ENCODE results near the gene ZNF207. TPM values are rescaled to one million over a fixed set of nuclear protein-coding genes. Genes with fewer than 3 reads are reported as not detected.
"Not testable (repeated sequence)": the region's sequence is repeated elsewhere in the genome, so short reads cannot be mapped to it uniquely, and the experiment has no call there.

The ZNF207 gene
- total RNA-seq, 1 donor from 2014 or later: 108 TPM

- H3K4me3 ChIP-seq (ENCODE audit: low read depth, low read length): no peak overlapping the region
- no peak for TF ChIP-seq CTCF (conservative IDR thresholded peaks at IDR 0.05; ENCODE audit: low read depth, low read length)
- no peak for DNase-seq (ENCODE audit: low read depth)
These were observed 38.9 kb upstream of the ZNF207 start for GRCh38 chr17:32311028-32311536.

GRCh38 chr17:32314636-32315035 lies 35.3 kb upstream of the ZNF207 start:
- no peak for TF ChIP-seq CTCF (conservative IDR thresholded peaks at IDR 0.05; ENCODE audit: low read depth, low read length)
- no peak overlapping the region for H3K4me3 ChIP-seq (ENCODE audit: low read depth, low read length)
- no peak for DNase-seq (ENCODE audit: low read depth)

GRCh38 chr17:32315171-32315570 lies 34.8 kb upstream of the ZNF207 start:
- no peak for TF ChIP-seq CTCF (conservative IDR thresholded peaks at IDR 0.05; ENCODE audit: low read depth, low read length)

GRCh38 chr17:32316653-32317052 lies 33.3 kb upstream of the ZNF207 start:
- DNase-seq (ENCODE audit: low read depth); H3K4me3 ChIP-seq (ENCODE audit: low read depth, low read length): not testable (repeated sequence)

More at GRCh38 chr17:32315171-32315570, 34.8 kb upstream of the ZNF207 start:
- no peak overlapping the region for H3K4me3 ChIP-seq (ENCODE audit: low read depth, low read length)
- DNase-seq (ENCODE audit: low read depth): no peak

- H3K4me3 ChIP-seq (ENCODE audit: low read depth, low read length): no peak overlapping the region
- TF ChIP-seq CTCF (conservative IDR thresholded peaks at IDR 0.05; ENCODE audit: low read depth, low read length): no peak
- DNase-seq (ENCODE audit: low read depth): no peak
These were observed 32.6 kb upstream of the ZNF207 start for GRCh38 chr17:32317353-32317752.

- no peak for DNase-seq (ENCODE audit: low read depth)
- H3K4me3 ChIP-seq (ENCODE audit: low read depth, low read length): no peak overlapping the region
- no peak for TF ChIP-seq CTCF (conservative IDR thresholded peaks at IDR 0.05; ENCODE audit: low read depth, low read length)
These were observed 31.9 kb upstream of the ZNF207 start for GRCh38 chr17:32318071-32318470.

- no peak overlapping the region for H3K4me3 ChIP-seq (ENCODE audit: low read depth, low read length)
- TF ChIP-seq CTCF (conservative IDR thresholded peaks at IDR 0.05; ENCODE audit: low read depth, low read length): peak; percentile 98
- DNase-seq (ENCODE audit: low read depth): no peak
These were observed 30.4 kb upstream of the ZNF207 start for GRCh38 chr17:32319548-32319905.

GRCh38 chr17:32320080-32320479 lies 29.9 kb upstream of the ZNF207 start:
- not testable (repeated sequence) for H3K4me3 ChIP-seq (ENCODE audit: low read depth, low read length); DNase-seq (ENCODE audit: low read depth)
